HG03064 (cell line): Measurements from ENCODE around the gene ATP6V1G1.

Source experiments
- ATAC-seq: cut with Tn5 transposase; IDR thresholded peaks from one replicate; pipeline ENCODE4 v1.9.1; 2021; ENCODE audit warnings: low read depth; ENCODE audit not compliant: unreplicated experiment

Gene ATP6V1G1

GRCh38 chr9:114643896-114644295, 56.3 kb downstream of the ATP6V1G1 start:
- ATAC-seq = no peak
